Hematopoietic multipotent progenitor cell treated with erythropoietin and hydrocortisone succinate and interleukin-3 and kit ligand, for 8 days (in vitro differentiated cells): ENCODE results near the gene USP5.
"Not testable (repeated sequence)": the region's sequence is repeated elsewhere in the genome, so short reads cannot be mapped to it uniquely, and the experiment has no call there.

ENCODE experiments used
- DNase-seq: peaks from one replicate; pipeline ENCODE4 v3.0.0-alpha.2; 2015

USP5 gene

GRCh38 chr12:6843118-6843902 lies 8.6 kb upstream of the USP5 start:
- DNase-seq, result peak; percentile 62

GRCh38 chr12:6845395-6845794 lies 6.6 kb upstream of the USP5 start:
- no peak for DNase-seq

- DNase-seq, result no peak
Measured at GRCh38 chr12:6846316-6846869, 5.6 kb upstream of the USP5 start.

GRCh38 chr12:6847676-6848075 lies 4.3 kb upstream of the USP5 start:
- no peak for DNase-seq

GRCh38 chr12:6849427-6849826 lies 2.5 kb upstream of the USP5 start:
- DNase-seq, result no peak

GRCh38 chr12:6849976-6850560 lies 1.9 kb upstream of the USP5 start:
- DNase-seq, result no peak

GRCh38 chr12:6850796-6851152 lies 1.2 kb upstream of the USP5 start:
- DNase-seq, result no peak

GRCh38 chr12:6851153-6851920 lies 613 bp upstream of the USP5 start, which contains the start of gene CDCA3:
TSS of gene CDCA3 (minus strand) at chr12:6851286. CDS start at chr12:6850952, 334 bp downstream.
- peak; percentile 100 for DNase-seq

- peak; percentile 86 for DNase-seq
Measured at GRCh38 chr12:6852651-6853354, 853 bp downstream of the USP5 start.

- DNase-seq, result no peak
Measured at GRCh38 chr12:6853626-6854025, 1.7 kb downstream of the USP5 start.

- no peak for DNase-seq
Measured at GRCh38 chr12:6854036-6854435, 2.1 kb downstream of the USP5 start.

GRCh38 chr12:6855322-6855721 lies 3.4 kb downstream of the USP5 start:
- no peak for DNase-seq

GRCh38 chr12:6858799-6859198 lies 6.8 kb downstream of the USP5 start:
- DNase-seq, result no peak

GRCh38 chr12:6860116-6860515 lies 8.2 kb downstream of the USP5 start:
- DNase-seq, result no peak

- no peak for DNase-seq
Measured at GRCh38 chr12:6860942-6861341, 9.0 kb downstream of the USP5 start.

GRCh38 chr12:6861391-6861790 lies 9.4 kb downstream of the USP5 start:
- DNase-seq, result no peak

- DNase-seq, result no peak
Measured at GRCh38 chr12:6863033-6863432, 11.1 kb downstream of the USP5 start.

- DNase-seq, result no peak
Measured at GRCh38 chr12:6863586-6864321, 11.8 kb downstream of the USP5 start.

GRCh38 chr12:6865307-6865706 lies 13.4 kb downstream of the USP5 start:
- not testable (repeated sequence) for DNase-seq

- no peak for DNase-seq
Measured at GRCh38 chr12:6866163-6866919, 14.4 kb downstream of the USP5 start.

GRCh38 chr12:6866920-6867412 lies 15.0 kb downstream of the USP5 start:
- no peak for DNase-seq
